SK-N-SH treated with all-trans-retinoic acid at 6 μM for 48 hours (cell line): ENCODE data around the gene SERGEF.

ENCODE experiments used
- BACH2 ChIP-seq: fragments of 250-450 bp; sonication (Bioruptor Pico); IDR thresholded peaks from 2 replicates; pipeline ENCODE4 v1.9.0; 2021; ENCODE audit warnings: mild to moderate bottlenecking, borderline replicate concordance
- CSDC2 ChIP-seq: fragments of 250-450 bp; sonication (Bioruptor Pico); IDR thresholded peaks from 2 replicates; pipeline ENCODE4 v1.5.0; 2020; ENCODE audit warnings: mild to moderate bottlenecking, moderate library complexity
- ESRRG ChIP-seq: fragments of 250-450 bp; sonication (Bioruptor Pico); IDR thresholded peaks from 2 replicates; pipeline ENCODE4 v1.6.1; 2021; ENCODE audit warnings: mild to moderate bottlenecking
- GLIS3 ChIP-seq: fragments of 250-450 bp; sonication (Bioruptor Pico); IDR thresholded peaks from 2 replicates; pipeline ENCODE4 v1.5.0; 2020; ENCODE audit warnings: mild to moderate bottlenecking, moderate library complexity
- OSR1 ChIP-seq: fragments of 250-450 bp; sonication (Bioruptor Pico); IDR thresholded peaks from 2 replicates; pipeline ENCODE4 v1.8.0; 2022; ENCODE audit warnings: moderate library complexity, mild to moderate bottlenecking, inconsistent platforms
- PATZ1 ChIP-seq: fragments of 250-450 bp; sonication (Bioruptor Pico); IDR thresholded peaks from 2 replicates; pipeline ENCODE4 v1.8.0; 2020; ENCODE audit warnings: mild to moderate bottlenecking, moderate library complexity, borderline replicate concordance
- POU6F1 ChIP-seq: fragments of 250-450 bp; sonication (Bioruptor Pico); IDR thresholded peaks from 2 replicates; pipeline ENCODE4 v1.8.0; 2021; ENCODE audit warnings: low read depth, mild to moderate bottlenecking, moderate library complexity, borderline replicate concordance
- PPARA ChIP-seq: fragments of 250-450 bp; sonication (Bioruptor Pico); IDR thresholded peaks from 2 replicates; pipeline ENCODE4 v1.5.0; 2020; ENCODE audit warnings: mild to moderate bottlenecking, borderline replicate concordance
- RARB ChIP-seq: fragments of 250-450 bp; sonication (Bioruptor Pico); IDR thresholded peaks from 2 replicates; pipeline ENCODE4 v1.8.0; 2021; ENCODE audit warnings: mild to moderate bottlenecking, moderate library complexity
- SNAI2 ChIP-seq: fragments of 250-450 bp; sonication (Bioruptor Pico); IDR thresholded peaks from 2 replicates; pipeline ENCODE4 v1.5.0; 2020; ENCODE audit warnings: mild to moderate bottlenecking, moderate library complexity
- TOX ChIP-seq: fragments of 250-450 bp; sonication (Bioruptor Pico); IDR thresholded peaks from 2 replicates; pipeline ENCODE4 v1.8.0; 2021; ENCODE audit warnings: mild to moderate bottlenecking, moderate library complexity, borderline replicate concordance
- ZFP3 ChIP-seq: fragments of 250-450 bp; sonication (Bioruptor Pico); IDR thresholded peaks from 2 replicates; pipeline ENCODE4 v1.5.0; 2020; ENCODE audit warnings: mild to moderate bottlenecking, moderate library complexity
- ZFP30 ChIP-seq: fragments of 450-650 bp; formaldehyde crosslinking; IDR thresholded peaks from 2 replicates; pipeline ENCODE4 v1.5.0; 2022; ENCODE audit warnings: mild to moderate bottlenecking, moderate library complexity
- ZNF8 ChIP-seq: fragments of 450-650 bp; formaldehyde crosslinking; IDR thresholded peaks from 2 replicates; pipeline ENCODE4 v1.5.0; 2020; ENCODE audit warnings: mild to moderate bottlenecking, moderate library complexity

- TF ChIP-seq GLIS3 (CRISPR knock-in tag): no peak
- TF ChIP-seq TOX (CRISPR knock-in tag): no peak
- no peak for TF ChIP-seq ZFP3 (CRISPR knock-in tag)
- no peak for TF ChIP-seq ESRRG
- no peak for TF ChIP-seq POU6F1 (CRISPR knock-in tag)
- TF ChIP-seq ZNF8 (CRISPR knock-in tag): no peak
- TF ChIP-seq BACH2 (CRISPR knock-in tag): no peak
- TF ChIP-seq RARB (CRISPR knock-in tag): no peak
- TF ChIP-seq ZFP30 (CRISPR knock-in tag): no peak
- no peak for TF ChIP-seq SNAI2 (CRISPR knock-in tag)
- no peak for TF ChIP-seq PPARA (CRISPR knock-in tag)
- TF ChIP-seq CSDC2 (CRISPR knock-in tag): no peak
- no peak for TF ChIP-seq OSR1 (CRISPR knock-in tag)
- no peak for TF ChIP-seq PATZ1
These were observed 38.0 kb upstream of the SERGEF start for GRCh38 chr11:18050848-18051247.
